LNCaP clone FGC (cell line): ENCODE data around the gene ZCCHC24.

Experiments used
- DNase-seq: peaks from one replicate; pipeline ENCODE4 v3.0.0-alpha.2; 2011; ENCODE audit warnings: low read depth
- H3K4me3 ChIP-seq: 2 replicates; pipeline ENCODE4 v1.5.1; 2011; ENCODE audit warnings: mild to moderate bottlenecking, low read depth, low read length, control low read depth
- CTCF ChIP-seq: IDR thresholded peaks from 2 replicates; pipeline ENCODE4 v1.5.1; 2012; ENCODE audit warnings: mild to moderate bottlenecking; ENCODE audit not compliant: control insufficient read depth, insufficient read depth; ENCODE audit errors: extremely low read depth

Gene ZCCHC24

DNA sequence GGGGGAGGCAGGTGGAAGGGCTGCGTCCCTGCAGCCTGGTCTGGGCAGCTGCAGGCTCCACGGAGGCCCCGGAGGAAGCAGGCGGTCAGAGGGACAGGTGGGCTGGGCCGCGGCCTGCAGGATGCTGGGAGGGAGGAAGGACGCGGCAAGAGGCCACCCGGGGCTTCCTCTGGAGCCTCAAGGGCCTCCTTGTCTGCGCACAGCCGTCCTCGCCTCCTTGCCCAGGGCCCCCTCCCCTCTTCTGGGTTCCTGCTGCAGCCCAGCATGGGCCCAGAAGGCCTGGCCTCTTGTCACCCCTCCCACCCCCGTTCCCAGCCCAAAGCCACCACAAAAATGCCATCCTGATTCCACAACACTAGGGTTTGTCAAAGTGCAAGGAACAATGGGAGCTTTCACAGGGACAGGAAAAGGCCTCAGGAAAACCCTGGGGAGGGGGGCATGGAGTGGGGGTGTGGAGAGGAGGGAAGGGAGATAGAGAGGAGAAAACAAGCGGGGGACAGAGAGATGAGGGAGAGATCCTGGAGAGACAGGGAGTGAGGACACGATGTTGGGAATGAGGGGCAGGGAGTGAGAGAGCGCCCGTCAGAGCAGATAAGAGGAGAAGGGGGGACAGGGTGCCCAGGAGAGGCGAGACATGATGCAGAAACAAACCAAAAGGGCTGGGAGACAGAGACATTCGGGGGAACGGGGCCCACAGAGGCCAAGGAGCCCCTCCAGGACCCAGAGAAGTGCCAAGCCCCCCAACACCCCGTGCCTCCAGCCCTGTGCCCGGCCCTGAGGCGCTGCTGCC, 41.8 kb downstream of the ZCCHC24 start:
- H3K4me3 ChIP-seq: no peak overlapping the region
- DNase-seq: no peak
- no peak for TF ChIP-seq CTCF

- DNase-seq: no peak
- no peak for TF ChIP-seq CTCF
- H3K4me3 ChIP-seq: no peak overlapping the region
These were observed 42.5 kb downstream of the ZCCHC24 start for GRCh38 chr10:79402951-79403350.

- no peak for DNase-seq
- TF ChIP-seq CTCF: no peak
- no peak overlapping the region for H3K4me3 ChIP-seq
These were observed 42.8 kb downstream of the ZCCHC24 start for GRCh38 chr10:79402625-79402946.

- TF ChIP-seq CTCF: no peak
- no peak overlapping the region for H3K4me3 ChIP-seq
- no peak for DNase-seq
These were observed 44.2 kb downstream of the ZCCHC24 start for GRCh38 chr10:79401015-79401921.

GRCh38 chr10:79400146-79401004, 45.0 kb downstream of the ZCCHC24 start:
- peak; percentile 58 for TF ChIP-seq CTCF
- no peak overlapping the region for H3K4me3 ChIP-seq
- no peak for DNase-seq

DNA sequence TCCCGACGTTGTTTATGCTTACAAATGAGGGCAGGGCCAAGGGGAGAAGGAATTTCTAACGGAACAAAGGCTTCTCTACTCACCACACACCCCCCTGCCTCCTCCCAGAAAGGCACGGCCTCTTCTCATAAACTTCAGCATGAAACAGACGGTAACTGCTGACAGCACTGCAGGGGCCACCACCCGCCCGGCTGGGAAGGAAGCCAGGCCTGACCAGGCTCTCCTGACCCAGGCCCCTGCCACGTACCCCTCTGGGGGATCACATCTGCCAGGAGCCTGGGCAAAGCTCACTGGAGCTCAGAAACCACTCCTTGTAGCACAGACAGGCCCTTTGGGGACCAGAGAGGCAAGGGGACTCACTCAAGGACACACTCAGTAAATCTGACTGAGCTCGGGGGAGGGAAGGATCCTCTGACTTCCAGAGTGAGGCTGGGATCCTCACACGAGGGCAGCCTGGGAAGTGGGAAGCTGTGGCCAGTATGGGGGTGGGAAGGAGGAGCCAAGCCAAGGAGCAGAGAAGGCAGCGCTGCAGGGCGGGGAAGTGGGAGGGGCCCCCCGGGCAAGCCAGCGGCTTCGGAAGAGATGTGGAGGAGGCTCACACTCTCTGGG, 46.1 kb downstream of the ZCCHC24 start:
- TF ChIP-seq CTCF: no peak
- no peak for DNase-seq
- H3K4me3 ChIP-seq: no peak overlapping the region
